Ishikawa (cell line): ENCODE measurements around the gene PTPDC1.

Source experiments
- EP300 ChIP-seq: IDR thresholded peaks from 2 replicates; pipeline ENCODE4 v1.6.1; 2012; ENCODE audit warnings: borderline replicate concordance
- FOXM1 ChIP-seq: IDR thresholded peaks from 2 replicates; pipeline ENCODE4 v1.6.1; 2012; ENCODE audit warnings: low read depth, borderline replicate concordance
- RAD21 ChIP-seq: IDR thresholded peaks from 2 replicates; pipeline ENCODE4 v1.6.1; 2012; ENCODE audit warnings: low read depth
- REST ChIP-seq: IDR thresholded peaks from 2 replicates; pipeline ENCODE4 v1.6.1; 2012; ENCODE audit warnings: low read depth, mild to moderate bottlenecking
- TEAD4 ChIP-seq: IDR thresholded peaks from 2 replicates; pipeline ENCODE4 v1.6.1; 2012
- TF ChIP-seq, protein P1 (sequence below): IDR thresholded peaks from 2 replicates; pipeline ENCODE4 v1.6.1; 2012

DNA sequence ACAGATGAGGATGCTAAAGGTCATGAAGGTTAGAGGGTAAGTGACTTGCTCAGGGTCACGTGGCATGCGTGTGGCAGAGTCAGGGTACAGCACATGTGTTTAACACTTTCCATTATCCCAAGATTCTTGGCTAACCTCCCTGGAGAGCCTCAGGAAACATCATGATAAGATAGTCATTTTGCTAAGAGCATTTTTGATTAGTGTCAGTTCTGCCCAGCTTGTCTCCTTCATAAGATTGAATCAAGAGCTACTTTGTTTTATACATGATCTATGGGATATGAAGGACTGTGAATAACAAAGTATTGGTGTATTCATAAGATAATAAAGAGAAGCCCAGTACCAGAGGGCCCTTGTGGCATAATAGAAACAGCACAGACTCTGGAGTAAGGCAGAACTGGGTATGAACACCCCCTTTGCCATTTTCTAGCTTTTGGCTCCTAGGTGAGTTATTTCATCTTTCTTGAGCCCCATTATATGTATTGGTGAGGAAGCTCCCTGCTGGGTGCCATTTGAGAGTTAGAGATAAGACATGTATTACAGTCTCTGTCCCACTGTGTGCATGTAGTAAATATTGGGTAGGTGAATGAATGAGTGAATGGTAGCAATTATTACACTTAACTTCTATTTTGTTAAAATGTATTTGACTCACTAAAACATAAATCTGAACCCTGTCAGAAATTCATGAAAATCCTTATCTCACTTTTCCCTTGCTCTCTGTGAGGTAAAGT, 16.1 kb downstream of the PTPDC1 start:
- TF ChIP-seq TEAD4: no peak
- TF ChIP-seq FOXM1: no peak
- no peak for TF ChIP-seq EP300
- no peak for TF ChIP-seq REST
- TF ChIP-seq, protein P1, sequence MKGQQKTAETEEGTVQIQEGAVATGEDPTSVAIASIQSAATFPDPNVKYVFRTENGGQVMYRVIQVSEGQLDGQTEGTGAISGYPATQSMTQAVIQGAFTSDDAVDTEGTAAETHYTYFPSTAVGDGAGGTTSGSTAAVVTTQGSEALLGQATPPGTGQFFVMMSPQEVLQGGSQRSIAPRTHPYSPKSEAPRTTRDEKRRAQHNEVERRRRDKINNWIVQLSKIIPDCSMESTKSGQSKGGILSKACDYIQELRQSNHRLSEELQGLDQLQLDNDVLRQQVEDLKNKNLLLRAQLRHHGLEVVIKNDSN: no peak
- TF ChIP-seq RAD21: no peak
